Neural crest cell (in vitro differentiated cells): Measurements from ENCODE around the gene TTLL5. TPM values are rescaled to one million over a fixed set of nuclear protein-coding genes. Genes with fewer than 3 reads are reported as not detected.

Source experiments
- DNase-seq: peaks from one replicate; pipeline ENCODE4 v3.0.0; 2021; ENCODE audit warnings: low read depth, mixed read lengths, low spot score
- H3K27ac Mint-ChIP-seq: one replicate; pipeline ENCODE4 v1.8.0; 2021; ENCODE audit warnings: mild to moderate bottlenecking, mixed read lengths; ENCODE audit not compliant: unreplicated experiment
- H3K27me3 Mint-ChIP-seq: 2 replicates; pipeline ENCODE4 v1.8.0; 2021; ENCODE audit warnings: low read depth, mild to moderate bottlenecking, mixed read lengths
- H3K36me3 Mint-ChIP-seq: 2 replicates; pipeline ENCODE4 v1.8.0; 2021; ENCODE audit warnings: low read depth, mild to moderate bottlenecking, mixed read lengths
- H3K4me1 Mint-ChIP-seq: 2 replicates; pipeline ENCODE4 v1.8.0; 2021; ENCODE audit warnings: mixed read lengths
- H3K4me3 Mint-ChIP-seq: one replicate; pipeline ENCODE4 v1.8.0; 2021; ENCODE audit warnings: mild to moderate bottlenecking, mixed read lengths
- H3K9me3 Mint-ChIP-seq: 2 replicates; pipeline ENCODE4 v1.8.0; 2021; ENCODE audit warnings: mixed read lengths
- CTCF ChIP-seq: fragments of 200-600 bp; sonication (generic); conservative IDR thresholded peaks from 2 replicates; pipeline ENCODE4 v1.5.0; 2021; ENCODE audit warnings: antibody characterized with exemption, mild to moderate bottlenecking
- total RNA-seq: library from RNA; stranded (reverse); gene quantifications from 2 replicates; pipeline ENCODE4 v1.2.1, GENCODE V29; 2021

Gene TTLL5
- total RNA-seq, 1 donor from 2014 or later: 55.7 TPM

DNA sequence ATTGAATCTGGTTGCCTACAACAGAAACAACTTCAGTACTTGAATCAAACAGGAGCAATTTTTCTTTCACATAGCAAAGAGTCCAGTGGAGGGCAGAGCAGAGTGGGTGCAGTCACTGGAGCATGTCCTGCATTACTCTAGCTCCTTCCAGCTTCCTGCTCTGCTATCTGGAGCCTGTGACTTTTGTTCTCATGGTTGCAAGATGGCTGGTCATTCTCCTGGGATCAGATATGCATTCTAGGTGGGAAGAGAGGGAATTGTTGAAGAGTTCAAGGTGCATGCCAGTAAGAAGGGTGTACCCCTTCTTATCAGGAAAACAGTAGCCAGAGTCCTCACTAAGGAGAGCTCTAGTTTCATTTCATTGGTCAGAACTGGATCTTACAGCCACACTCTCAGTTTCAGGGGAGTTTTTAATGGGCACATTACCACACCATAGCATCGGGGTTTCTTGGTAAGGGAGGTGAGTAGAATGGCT lies 332.6 kb downstream of the TTLL5 start:
- no peak overlapping the region for H3K27ac Mint-ChIP-seq
- H3K36me3 Mint-ChIP-seq: peaks cover 5% of the 10 kb centered on the region

GRCh38 chr14:75995372-75996041 lies 334.5 kb downstream of the TTLL5 start:
- Mint-ChIP-seq H3K36me3 (peaks cover 11% of the 10 kb centered on the region), H3K4me1 (no peaks in the 10 kb centered on the region), H3K9me3 (no peaks in the 10 kb centered on the region), H3K4me3 (no peak overlapping the region), H3K27ac (peak overlapping the region; percentile 48), H3K27me3 (no peaks in the 10 kb centered on the region)
- no peak for DNase-seq
- TF ChIP-seq CTCF: no peak

More for the DNA sequence above, 332.6 kb downstream of the TTLL5 start:
- H3K9me3 Mint-ChIP-seq: no peaks in the 10 kb centered on the region
- H3K4me3 Mint-ChIP-seq: no peak overlapping the region
- no peaks in the 10 kb centered on the region for H3K4me1 Mint-ChIP-seq
- DNase-seq: no peak
- no peak for TF ChIP-seq CTCF
- no peaks in the 10 kb centered on the region for H3K27me3 Mint-ChIP-seq

DNA sequence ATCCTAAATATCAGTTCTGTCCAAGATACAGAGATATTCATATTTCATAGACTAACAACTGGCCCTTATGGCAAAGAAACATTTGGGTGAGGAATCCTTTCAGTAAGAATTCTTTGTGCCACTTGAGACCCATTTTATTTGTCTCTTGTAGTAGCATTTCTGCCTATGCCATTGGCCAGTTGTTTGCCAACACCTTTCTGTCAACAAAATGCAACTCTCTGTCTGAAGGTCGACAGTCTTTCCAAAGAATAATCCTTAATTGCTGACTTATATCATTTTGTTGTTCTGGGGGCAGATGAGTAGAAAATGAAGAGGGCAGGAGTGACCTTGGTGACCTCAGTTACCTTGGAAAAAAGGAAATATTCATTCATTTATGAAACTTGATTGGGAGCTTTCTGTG lies 335.4 kb downstream of the TTLL5 start:
- DNase-seq: no peak
- H3K4me1 Mint-ChIP-seq: no peaks in the 10 kb centered on the region
- H3K36me3 Mint-ChIP-seq: peaks cover 21% of the 10 kb centered on the region
- H3K4me3 Mint-ChIP-seq: no peak overlapping the region
- no peaks in the 10 kb centered on the region for H3K27me3 Mint-ChIP-seq
- H3K9me3 Mint-ChIP-seq: no peaks in the 10 kb centered on the region
- no peak overlapping the region for H3K27ac Mint-ChIP-seq
- TF ChIP-seq CTCF: no peak

DNA sequence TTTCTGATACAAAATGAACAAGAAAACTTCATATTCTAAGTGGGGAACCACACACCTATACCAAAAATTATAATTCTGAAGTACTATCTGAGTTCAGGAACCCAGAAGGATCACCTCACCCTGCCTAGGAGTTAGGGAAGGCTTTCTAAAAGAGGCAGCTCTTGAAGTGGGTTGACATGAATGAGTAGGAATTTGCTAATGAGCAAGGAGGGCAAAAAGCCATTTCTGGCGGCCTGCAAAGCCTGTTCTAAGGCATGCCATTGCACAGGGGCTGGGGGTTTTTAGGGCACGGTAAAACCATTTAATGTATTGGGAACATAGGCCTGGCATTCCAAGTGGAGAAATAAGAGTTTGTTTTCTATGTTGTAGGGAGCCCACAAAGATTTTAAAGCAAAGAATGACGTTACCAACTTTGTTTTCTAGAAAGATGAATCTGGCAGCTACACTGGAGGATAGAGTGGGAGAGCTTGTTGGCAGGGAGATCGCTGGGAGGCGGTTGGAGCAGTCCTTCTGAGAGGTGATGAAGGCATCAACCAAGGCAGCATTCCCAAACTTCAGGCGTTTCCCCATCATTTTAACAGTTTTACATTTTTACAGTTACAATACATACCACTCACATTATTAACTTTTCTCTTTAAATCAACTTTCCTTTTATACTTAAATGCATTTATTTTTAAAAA lies 338.6 kb downstream of the TTLL5 start:
- Mint-ChIP-seq H3K9me3 (peaks cover 3% of the 10 kb centered on the region), H3K4me1 (no peaks in the 10 kb centered on the region), H3K27ac (peak overlapping the region; percentile 35), H3K27me3 (no peaks in the 10 kb centered on the region), H3K36me3 (peaks cover 37% of the 10 kb centered on the region), H3K4me3 (no peak overlapping the region)
- TF ChIP-seq CTCF: no peak
- no peak for DNase-seq

DNA sequence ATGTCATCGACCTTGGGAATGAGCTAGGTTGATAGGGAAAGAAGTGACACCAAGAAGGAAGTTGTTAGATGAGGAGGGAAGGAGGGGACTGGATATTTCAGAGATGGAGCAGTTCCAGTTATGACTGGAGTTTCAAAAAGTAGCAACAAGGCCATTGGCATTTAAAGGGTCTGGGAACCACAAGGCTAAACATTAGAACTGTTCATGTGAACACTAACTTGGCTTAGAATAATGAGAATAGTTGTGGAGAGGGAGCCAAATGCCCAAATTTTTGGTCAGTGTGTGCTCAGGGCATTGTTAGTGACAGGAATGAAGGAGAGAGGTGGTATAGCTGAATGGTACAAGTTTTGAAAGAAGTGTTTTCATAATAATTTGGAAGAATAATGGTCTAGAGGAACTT lies 341.3 kb downstream of the TTLL5 start:
- Mint-ChIP-seq H3K9me3 (peaks cover 5% of the 10 kb centered on the region), H3K4me3 (no peak overlapping the region), H3K4me1 (no peaks in the 10 kb centered on the region), H3K36me3 (peaks cover 53% of the 10 kb centered on the region), H3K27ac (no peak overlapping the region), H3K27me3 (no peaks in the 10 kb centered on the region)
- no peak for TF ChIP-seq CTCF
- DNase-seq: no peak

Other genes starting within 250 kb of the TTLL5 start
- 2.6 and 4.7 TPM in 2 replicates for gene JDP2, start 233.2 kb upstream of the TTLL5 start, total RNA-seq
- gene BATF, start 138.8 kb upstream of the TTLL5 start, total RNA-seq: not detected in 2 replicates
- gene FLVCR2, start 82.6 kb upstream of the TTLL5 start, total RNA-seq: 3.0 and 8.7 TPM in 2 replicates
- gene ERG28, start 370 bp upstream of the TTLL5 start, total RNA-seq: 38.8 and 38.9 TPM in 2 replicates